Activated CD4-positive, alpha-beta memory T cell treated with anti-CD3 and anti-CD28 coated beads for 36 hours (primary cell): ENCODE measurements around the gene PARN. TPM values are rescaled to one million over a fixed set of nuclear protein-coding genes. Genes with fewer than 3 reads are reported as not detected.
"Not testable (repeated sequence)": the region's sequence is repeated elsewhere in the genome, so short reads cannot be mapped to it uniquely, and the experiment has no call there.

Experiments used
- CTCF ChIA-PET: fragments of 350-600 bp; sonication (Branson Sonifier 250); formaldehyde crosslinking; loops from one replicate; lab custom pipeline; 2021; ENCODE audit warnings: antibody characterized with exemption, inconsistent platforms; lab: Charles Lee
- POLR2A ChIA-PET: fragments of 350-600 bp; sonication (Branson Sonifier 250); formaldehyde crosslinking; loops from one replicate; lab custom pipeline; 2021; ENCODE audit warnings: antibody characterized with exemption; lab: Charles Lee
- DNase-seq: peaks from one replicate; pipeline ENCODE4 v3.0.0-alpha.2; 2020
- H3K27ac Mint-ChIP-seq: one replicate; pipeline ENCODE4 v1.8.0; 2021; ENCODE audit warnings: mixed read lengths
- H3K27me3 Mint-ChIP-seq: one replicate; pipeline ENCODE4 v1.8.0; 2021; ENCODE audit warnings: mixed read lengths
- H3K36me3 Mint-ChIP-seq: one replicate; pipeline ENCODE4 v1.8.0; 2021; ENCODE audit warnings: mixed read lengths
- H3K4me1 Mint-ChIP-seq: one replicate; pipeline ENCODE4 v1.8.0; 2021; ENCODE audit warnings: low read depth, mixed read lengths
- H3K4me3 Mint-ChIP-seq: one replicate; pipeline ENCODE4 v1.8.0; 2021; ENCODE audit warnings: mild to moderate bottlenecking, mixed read lengths
- H3K9me3 Mint-ChIP-seq: one replicate; pipeline ENCODE4 v1.8.0; 2021; ENCODE audit warnings: mixed read lengths
- intact Hi-C: fragments of 100-400 bp; cut with micrococcal nuclease; formaldehyde crosslinking; loops from one replicate; pipeline ENCODE4 v1.15.1; 2023
- total RNA-seq, 2 experiments: library from RNA; stranded (reverse); gene quantifications; one replicate each; pipeline ENCODE4 v1.2.3, GENCODE V29; 2021

The PARN gene
- total RNA-seq, 2 experiments from 2014 or later: 43.4 to 44.2 TPM

GRCh38 chr16:14403001-14403389 is 227.1 kb downstream of the PARN start:
- H3K27ac Mint-ChIP-seq, DNase-seq, H3K36me3 Mint-ChIP-seq, H3K9me3 Mint-ChIP-seq, POLR2A ChIA-PET, H3K4me3 Mint-ChIP-seq, H3K27me3 Mint-ChIP-seq, intact Hi-C loops, H3K4me1 Mint-ChIP-seq, CTCF ChIA-PET: not testable (repeated sequence)

- POLR2A ChIA-PET, H3K27me3 Mint-ChIP-seq, H3K4me3 Mint-ChIP-seq, H3K27ac Mint-ChIP-seq, H3K4me1 Mint-ChIP-seq, CTCF ChIA-PET, DNase-seq, intact Hi-C loops, H3K36me3 Mint-ChIP-seq, H3K9me3 Mint-ChIP-seq: not testable (repeated sequence)
These were observed 227.7 kb downstream of the PARN start for GRCh38 chr16:14402114-14403000.

- CTCF ChIA-PET, H3K4me3 Mint-ChIP-seq, POLR2A ChIA-PET, H3K36me3 Mint-ChIP-seq, H3K27me3 Mint-ChIP-seq, DNase-seq, H3K9me3 Mint-ChIP-seq, H3K4me1 Mint-ChIP-seq, intact Hi-C loops, H3K27ac Mint-ChIP-seq: not testable (repeated sequence)
These were observed 228.4 kb downstream of the PARN start for GRCh38 chr16:14401711-14402061.

GRCh38 chr16:14400978-14401710 is 228.9 kb downstream of the PARN start:
- H3K4me1 Mint-ChIP-seq, H3K27ac Mint-ChIP-seq, H3K9me3 Mint-ChIP-seq, H3K27me3 Mint-ChIP-seq, intact Hi-C loops, H3K4me3 Mint-ChIP-seq, DNase-seq, POLR2A ChIA-PET, CTCF ChIA-PET, H3K36me3 Mint-ChIP-seq: not testable (repeated sequence)

GRCh38 chr16:14400285-14400977 is 229.6 kb downstream of the PARN start:
- no peak for DNase-seq
- ChIA-PET CTCF (no interaction called here), POLR2A (no interaction called here)
- Mint-ChIP-seq H3K4me1 (peaks cover 2% of the 10 kb centered on the region), H3K9me3 (no peaks in the 10 kb centered on the region), H3K27me3 (peaks cover 2% of the 10 kb centered on the region), H3K36me3 (no peaks in the 10 kb centered on the region), H3K4me3 (no peak overlapping the region), H3K27ac (no peak overlapping the region)
- intact Hi-C loops: no loop called here

GRCh38 chr16:14399378-14400284 is 230.4 kb downstream of the PARN start:
- POLR2A ChIA-PET: no interaction called here
- Mint-ChIP-seq H3K27ac (no peak overlapping the region), H3K9me3 (no peaks in the 10 kb centered on the region), H3K4me3 (no peak overlapping the region), H3K36me3 (no peaks in the 10 kb centered on the region), H3K4me1 (no peaks in the 10 kb centered on the region), H3K27me3 (peaks cover 2% of the 10 kb centered on the region)
- CTCF ChIA-PET: no interaction called here
- no peak for DNase-seq
- intact Hi-C loops: no loop called here

- CTCF ChIA-PET: no interaction called here
- intact Hi-C loops: no loop called here
- H3K36me3 Mint-ChIP-seq: no peaks in the 10 kb centered on the region
- H3K4me3 Mint-ChIP-seq: no peak overlapping the region
- H3K4me1 Mint-ChIP-seq: no peaks in the 10 kb centered on the region
- peaks cover 2% of the 10 kb centered on the region for H3K27me3 Mint-ChIP-seq
- POLR2A ChIA-PET: no interaction called here
- no peak overlapping the region for H3K27ac Mint-ChIP-seq
- DNase-seq: no peak
- no peaks in the 10 kb centered on the region for H3K9me3 Mint-ChIP-seq
These were observed 231.9 kb downstream of the PARN start for GRCh38 chr16:14398014-14398717.

- H3K36me3 Mint-ChIP-seq, H3K27ac Mint-ChIP-seq, POLR2A ChIA-PET, H3K4me1 Mint-ChIP-seq, intact Hi-C loops, H3K9me3 Mint-ChIP-seq, H3K4me3 Mint-ChIP-seq, CTCF ChIA-PET, H3K27me3 Mint-ChIP-seq, DNase-seq: not testable (repeated sequence)
These were observed 234.3 kb downstream of the PARN start for GRCh38 chr16:14395710-14396304.

GRCh38 chr16:14394834-14395233 is 235.2 kb downstream of the PARN start:
- ChIA-PET POLR2A (no interaction called here), CTCF (no interaction called here)
- H3K4me1 Mint-ChIP-seq: no peaks in the 10 kb centered on the region

GRCh38 chr16:14392960-14393359 is 237.1 kb downstream of the PARN start:
- H3K36me3 Mint-ChIP-seq: no peaks in the 10 kb centered on the region
- H3K27me3 Mint-ChIP-seq: no peaks in the 10 kb centered on the region
- ChIA-PET CTCF (no interaction called here), POLR2A (no interaction called here)
- no peaks in the 10 kb centered on the region for H3K4me1 Mint-ChIP-seq
- no peak for DNase-seq
- no peaks in the 10 kb centered on the region for H3K9me3 Mint-ChIP-seq
- H3K27ac Mint-ChIP-seq: no peak overlapping the region
- intact Hi-C loops: no loop called here
- no peak overlapping the region for H3K4me3 Mint-ChIP-seq

More at GRCh38 chr16:14394834-14395233, 235.2 kb downstream of the PARN start:
- intact Hi-C loops: no loop called here
- H3K27me3 Mint-ChIP-seq: no peaks in the 10 kb centered on the region
- no peaks in the 10 kb centered on the region for H3K9me3 Mint-ChIP-seq
- H3K4me3 Mint-ChIP-seq: no peak overlapping the region
- H3K27ac Mint-ChIP-seq: no peak overlapping the region
- no peaks in the 10 kb centered on the region for H3K36me3 Mint-ChIP-seq
- no peak for DNase-seq

- no peaks in the 10 kb centered on the region for H3K9me3 Mint-ChIP-seq
- ChIA-PET CTCF (interaction anchor here (1.0 kb wide), 1 partner anchor 19 kb away, joined by 3 read pairs; no protein-coding TSS in a partner anchor), POLR2A (no interaction called here)
- no peak overlapping the region for H3K4me3 Mint-ChIP-seq
- H3K27me3 Mint-ChIP-seq: no peaks in the 10 kb centered on the region
- intact Hi-C loops: no loop called here
- no peak for DNase-seq
- H3K4me1 Mint-ChIP-seq: no peaks in the 10 kb centered on the region
- no peaks in the 10 kb centered on the region for H3K36me3 Mint-ChIP-seq
- H3K27ac Mint-ChIP-seq: no peak overlapping the region
These were observed 240.7 kb downstream of the PARN start for GRCh38 chr16:14389359-14389758.
